ENCODE measurements around the gene CYP24A1.

Gene CYP24A1

DNA sequence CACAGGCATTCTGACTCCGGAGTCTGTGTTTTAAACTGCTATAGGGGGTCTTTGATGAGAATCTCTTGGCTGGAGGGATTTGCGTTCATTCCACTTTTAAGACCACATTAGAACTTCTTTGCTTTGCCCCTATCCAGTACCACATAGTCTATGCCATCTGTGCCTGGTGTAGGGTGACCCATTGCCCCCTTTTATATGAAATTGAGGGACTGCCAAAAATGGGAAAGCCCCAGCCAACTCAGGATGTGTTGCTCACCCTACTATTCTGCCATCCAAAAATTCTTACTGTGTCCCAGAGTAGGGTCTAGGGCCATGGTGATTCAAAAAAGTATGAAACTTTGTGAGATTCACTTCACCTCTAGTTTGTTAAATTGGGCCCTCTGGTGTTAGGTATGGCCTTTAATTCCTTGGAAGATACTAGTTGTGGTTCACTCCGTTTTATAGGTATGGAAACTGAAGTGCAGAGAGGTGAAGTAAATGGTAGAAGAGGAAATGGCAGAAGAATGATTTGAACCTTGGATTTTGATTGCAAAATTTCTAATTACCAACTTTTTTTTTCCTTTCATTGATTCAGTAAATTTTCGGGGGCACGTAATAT is 35.5 kb upstream of the CYP24A1 start:
- H3K9me3 Mint-ChIP-seq: no peaks in the 10 kb centered on the region
- peaks cover 11% of the 10 kb centered on the region for H3K36me3 Mint-ChIP-seq
- H3K4me3 Mint-ChIP-seq: peak overlapping the region; percentile 85
- no peak overlapping the region for H3K27ac Mint-ChIP-seq
- H3K4me1 Mint-ChIP-seq: peaks cover 25% of the 10 kb centered on the region
- peaks cover under 1% of the 10 kb centered on the region for H3K27me3 Mint-ChIP-seq
- CTCF ChIA-PET: interaction anchor here (1.5 to 2.2 kb wide), 5 partner anchors 10 to 443 kb away, joined by 3 to 15 read pairs (median 10); no protein-coding TSS in a partner anchor
- no peak for DNase-seq

- Mint-ChIP-seq H3K36me3 (peaks cover 11% of the 10 kb centered on the region), H3K27ac (peak overlapping the region; percentile 87), H3K9me3 (no peaks in the 10 kb centered on the region), H3K4me3 (peak overlapping the region; percentile 85), H3K4me1 (peaks cover 25% of the 10 kb centered on the region), H3K27me3 (peaks cover 6% of the 10 kb centered on the region)
- CTCF ChIA-PET: interaction anchor here (1.0 to 3.5 kb wide), 11 partner anchors 9 to 444 kb away, joined by 3 to 21 read pairs (median 5); no protein-coding TSS in a partner anchor
- DNase-seq: peak; percentile 33
These were observed 34.9 kb upstream of the CYP24A1 start for GRCh38 chr20:54208548-54209176.

- no peaks in the 10 kb centered on the region for H3K9me3 Mint-ChIP-seq
- peak; percentile 82 for DNase-seq
These were observed 34.2 kb upstream of the CYP24A1 start, which contains the start of gene PFDN4 for GRCh38 chr20:54207743-54208547. Gene PFDN4, plus strand, starts transcription at chr20:54208087. Its CDS starts 14 bp downstream, at chr20:54208101.

DNA sequence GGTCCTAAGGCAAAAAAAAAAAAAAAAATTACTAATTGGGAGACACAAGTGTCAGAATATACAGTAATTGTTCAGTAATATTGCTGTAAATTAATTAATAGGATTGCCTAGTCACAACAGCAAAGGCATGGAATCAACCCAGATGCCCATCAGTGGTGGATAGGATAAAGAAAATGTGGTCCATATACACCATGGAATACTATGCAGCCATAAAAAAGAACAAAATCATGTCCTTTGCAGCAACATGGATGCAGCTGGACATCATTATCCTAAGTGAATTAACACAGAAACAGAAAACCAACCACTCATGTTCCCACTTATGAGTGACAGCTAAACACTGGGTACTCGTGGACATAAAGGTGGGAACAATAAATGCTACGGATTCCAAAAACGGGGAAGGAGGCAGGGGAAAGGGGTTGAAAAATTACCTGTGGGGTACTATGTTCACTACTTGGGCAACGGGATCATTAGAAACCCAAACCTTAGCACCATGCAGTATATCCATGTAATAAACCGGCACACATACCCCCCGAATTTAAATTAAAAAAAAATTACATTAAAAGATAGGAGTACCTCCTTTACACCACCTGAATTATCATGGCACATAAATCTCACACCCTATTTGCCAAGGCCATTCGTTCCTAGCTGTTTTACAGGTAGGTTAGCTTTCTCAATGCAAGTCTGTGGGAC is 33.4 kb upstream of the CYP24A1 start:
- CTCF ChIA-PET: interaction anchor here (0.7 to 3.5 kb wide), 12 partner anchors 7 to 138 kb away, joined by 3 to 21 read pairs (median 4); no protein-coding TSS in a partner anchor
- H3K27ac Mint-ChIP-seq: peak overlapping the region; percentile 97
- no peaks in the 10 kb centered on the region for H3K9me3 Mint-ChIP-seq
- H3K27me3 Mint-ChIP-seq: peaks cover 6% of the 10 kb centered on the region
- peaks cover 21% of the 10 kb centered on the region for H3K4me1 Mint-ChIP-seq
- peak overlapping the region; percentile 89 for H3K4me3 Mint-ChIP-seq
- peaks cover 9% of the 10 kb centered on the region for H3K36me3 Mint-ChIP-seq
- no peak for DNase-seq

More at GRCh38 chr20:54207743-54208547, 34.2 kb upstream of the CYP24A1 start, which contains the start of gene PFDN4:
- Mint-ChIP-seq H3K27ac (peak within 1 kb of the TSS; percentile 97), H3K27me3 (peaks cover 6% of the 10 kb centered on the region), H3K4me3 (peak within 1 kb of the TSS; percentile 89), H3K4me1 (peaks cover 25% of the 10 kb centered on the region), H3K36me3 (peaks cover 11% of the 10 kb centered on the region)
- CTCF ChIA-PET: interaction anchor here (0.7 to 3.5 kb wide), 14 partner anchors 8 to 444 kb away, joined by 3 to 21 read pairs (median 4); no protein-coding TSS in a partner anchor

- no peak for DNase-seq
- Mint-ChIP-seq H3K27me3 (peaks cover 14% of the 10 kb centered on the region), H3K36me3 (peaks cover under 1% of the 10 kb centered on the region), H3K9me3 (no peaks in the 10 kb centered on the region), H3K27ac (no peak overlapping the region), H3K4me1 (peaks cover 18% of the 10 kb centered on the region), H3K4me3 (no peak overlapping the region)
- CTCF ChIA-PET: interaction anchor here (0.9 to 3.5 kb wide), 6 partner anchors 9 to 122 kb away, joined by 3 to 21 read pairs (median 4); no protein-coding TSS in a partner anchor
These were observed 31.7 kb upstream of the CYP24A1 start for GRCh38 chr20:54205450-54205849.

DNA sequence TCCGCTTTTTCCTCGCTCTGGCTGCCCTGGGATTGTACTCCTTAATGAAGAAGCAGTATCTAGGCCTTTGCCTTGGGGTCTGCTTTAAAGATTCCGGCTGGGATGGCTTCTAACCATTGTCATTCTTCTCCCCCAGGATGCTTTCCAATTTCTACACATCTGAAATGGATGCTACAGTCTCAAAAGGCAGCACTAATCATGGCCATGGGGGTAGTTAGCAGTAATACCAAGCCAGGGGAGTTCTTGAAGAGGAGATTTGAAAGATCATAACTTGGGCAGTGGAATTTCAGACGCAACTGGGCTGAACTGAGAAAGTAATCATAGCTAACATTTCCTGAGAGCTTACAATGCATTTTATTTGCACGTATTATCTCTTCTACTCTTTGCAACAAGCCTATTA is 30.7 kb upstream of the CYP24A1 start:
- H3K4me1 Mint-ChIP-seq: peaks cover 9% of the 10 kb centered on the region
- H3K27ac Mint-ChIP-seq: no peak overlapping the region
- CTCF ChIA-PET: interaction anchor here (1.2 to 1.7 kb wide), 3 partner anchors 10 to 113 kb away, joined by 3 to 5 read pairs (median 5); no protein-coding TSS in a partner anchor
- H3K27me3 Mint-ChIP-seq: peaks cover 14% of the 10 kb centered on the region
- H3K9me3 Mint-ChIP-seq: no peaks in the 10 kb centered on the region
- no peak for DNase-seq
- H3K4me3 Mint-ChIP-seq: no peak overlapping the region
- H3K36me3 Mint-ChIP-seq: no peaks in the 10 kb centered on the region

DNA sequence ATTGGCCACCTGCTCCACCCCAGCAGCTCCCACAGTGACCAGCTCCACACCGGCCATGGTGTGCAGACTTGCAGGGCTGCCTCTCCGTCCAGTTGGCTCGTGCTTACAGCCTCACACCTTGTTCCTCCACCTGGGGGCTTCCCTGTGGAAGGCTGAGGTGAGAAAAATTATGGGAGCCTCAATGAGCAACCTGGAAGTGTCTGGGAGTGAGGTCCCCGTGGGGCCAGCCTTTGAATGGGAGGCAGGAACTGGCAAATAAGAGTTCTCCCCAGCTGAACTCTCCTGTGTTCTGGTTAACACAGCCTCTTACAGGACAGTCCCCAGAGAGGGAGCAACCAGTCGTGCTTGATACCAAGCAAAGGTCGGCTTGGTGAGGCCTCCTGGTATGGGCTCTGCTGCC is 30.3 kb upstream of the CYP24A1 start:
- Mint-ChIP-seq H3K4me3 (no peak overlapping the region), H3K4me1 (peaks cover 5% of the 10 kb centered on the region), H3K27me3 (peaks cover 14% of the 10 kb centered on the region), H3K27ac (no peak overlapping the region), H3K36me3 (no peaks in the 10 kb centered on the region), H3K9me3 (no peaks in the 10 kb centered on the region)
- CTCF ChIA-PET: interaction anchor here (1.2 to 1.7 kb wide), 2 partner anchors 101 to 106 kb away, joined by 3 to 6 read pairs; no protein-coding TSS in a partner anchor
- no peak for DNase-seq

GRCh38 chr20:54203281-54203680 is 29.5 kb upstream of the CYP24A1 start:
- Mint-ChIP-seq H3K27ac (no peak overlapping the region), H3K27me3 (peaks cover 14% of the 10 kb centered on the region), H3K4me3 (no peak overlapping the region), H3K36me3 (no peaks in the 10 kb centered on the region), H3K9me3 (no peaks in the 10 kb centered on the region), H3K4me1 (no peaks in the 10 kb centered on the region)
- CTCF ChIA-PET: interaction anchor here (1.0 to 1.7 kb wide), 3 partner anchors 100 to 106 kb away, joined by 3 to 6 read pairs (median 3); no protein-coding TSS in a partner anchor
- DNase-seq: no peak

DNA sequence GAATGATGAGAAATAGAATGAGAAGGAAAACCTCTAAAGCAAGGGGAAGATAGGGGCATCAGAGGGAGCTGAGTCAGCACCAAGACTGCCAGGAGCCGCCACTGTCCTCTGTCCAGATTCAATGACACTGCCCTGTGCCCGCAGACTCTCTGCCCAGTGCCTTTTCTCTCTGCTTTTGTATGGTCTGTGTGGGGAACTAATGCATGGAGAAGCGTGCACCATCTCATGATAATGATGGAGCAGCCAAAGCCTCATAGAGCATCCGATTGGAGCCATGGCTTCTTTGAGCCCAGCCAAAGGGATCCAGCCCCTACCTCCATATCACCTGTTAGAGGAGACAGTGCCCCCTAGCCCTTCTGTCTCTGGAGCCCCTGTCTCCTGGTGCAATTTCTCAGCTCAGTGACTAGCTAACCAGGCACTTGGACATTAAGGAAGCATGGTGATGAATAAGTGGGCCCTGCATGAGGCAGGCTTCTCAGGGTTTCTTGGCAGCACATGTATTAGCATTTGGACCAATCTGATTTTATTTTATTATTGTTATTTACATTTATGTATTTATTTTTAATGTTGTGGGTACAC is 27.6 kb upstream of the CYP24A1 start:
- Mint-ChIP-seq H3K36me3 (no peaks in the 10 kb centered on the region), H3K27me3 (peaks cover 14% of the 10 kb centered on the region), H3K27ac (no peak overlapping the region), H3K9me3 (no peaks in the 10 kb centered on the region), H3K4me1 (no peaks in the 10 kb centered on the region), H3K4me3 (no peak overlapping the region)
- CTCF ChIA-PET: interaction anchor here (1.1 to 5.4 kb wide), 7 partner anchors 9 to 107 kb away, joined by 3 to 74 read pairs (median 4); no protein-coding TSS in a partner anchor
- no peak for DNase-seq

DNA sequence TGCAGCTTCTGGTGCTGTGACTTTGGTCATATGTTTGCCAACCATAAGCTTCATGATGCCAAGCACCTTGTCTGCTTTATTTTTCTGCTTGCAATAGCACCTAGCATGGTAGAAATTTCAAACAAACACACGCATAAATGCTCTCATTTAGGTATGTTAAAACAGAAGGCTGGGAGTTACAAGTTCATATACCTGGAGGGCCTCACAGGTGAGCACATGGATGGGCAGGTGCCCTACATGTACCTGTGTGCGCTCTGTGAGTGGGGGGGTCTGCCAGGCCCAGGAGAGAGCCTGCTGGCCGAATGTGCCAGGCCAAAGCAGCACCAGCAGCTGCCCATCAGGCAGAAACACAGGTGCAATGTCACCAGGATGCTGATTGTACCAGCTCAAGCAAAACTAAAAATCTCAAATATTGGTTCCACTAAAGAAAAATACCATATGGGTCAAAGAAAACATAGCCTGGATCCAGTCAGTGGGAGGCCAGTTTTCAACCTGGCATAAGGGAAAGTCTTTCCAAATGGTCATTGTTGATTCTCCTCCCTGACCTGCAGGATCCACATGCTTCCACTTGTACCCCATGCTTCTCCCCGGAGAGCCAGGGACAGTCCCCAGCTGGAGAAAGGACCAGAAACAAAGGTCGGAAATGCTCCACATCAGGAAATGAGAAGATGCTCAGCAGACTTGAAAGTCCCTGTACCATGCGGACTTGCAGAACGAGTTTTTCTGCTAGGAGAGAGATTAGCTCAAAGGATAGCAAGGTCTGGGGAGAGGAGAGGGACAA is 26.9 kb upstream of the CYP24A1 start:
- no peak for DNase-seq
- CTCF ChIA-PET: interaction anchor here (0.9 to 5.4 kb wide), 19 partner anchors 8 to 446 kb away, joined by 3 to 74 read pairs (median 4); partner anchors contain the start of gene PFDN4
- Mint-ChIP-seq H3K27ac (no peak overlapping the region), H3K27me3 (peaks cover 20% of the 10 kb centered on the region), H3K9me3 (no peaks in the 10 kb centered on the region), H3K4me1 (no peaks in the 10 kb centered on the region), H3K36me3 (no peaks in the 10 kb centered on the region), H3K4me3 (no peak overlapping the region)

DNA sequence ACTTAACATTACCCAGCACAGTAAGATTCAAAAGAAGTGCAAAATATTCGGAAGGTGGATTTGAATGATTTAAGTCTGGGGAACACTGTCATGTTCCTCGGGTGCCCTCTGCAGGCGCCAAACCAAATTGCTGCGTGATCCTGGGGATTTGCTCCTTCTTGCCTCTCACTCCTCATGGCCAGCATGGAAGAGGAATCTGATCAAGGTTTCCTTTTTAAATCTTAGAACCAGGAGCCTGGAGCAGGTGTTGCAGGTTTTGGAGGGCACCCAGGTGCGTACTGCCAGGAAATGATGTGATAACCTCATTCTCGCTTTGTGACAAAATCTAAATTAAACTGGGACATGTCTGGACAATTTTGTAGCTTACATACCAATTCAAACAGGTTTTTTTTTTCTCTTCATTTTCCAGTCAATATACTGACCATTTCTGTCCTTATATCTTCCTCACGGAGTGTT is 26.0 kb upstream of the CYP24A1 start:
- no peaks in the 10 kb centered on the region for H3K4me1 Mint-ChIP-seq
- DNase-seq: peak; percentile 79
- H3K4me3 Mint-ChIP-seq: no peak overlapping the region
- CTCF ChIA-PET: interaction anchor here (0.6 to 5.4 kb wide), 21 partner anchors 9 to 1782 kb away, joined by 3 to 74 read pairs (median 4); partner anchors contain the start of gene PFDN4
- no peaks in the 10 kb centered on the region for H3K36me3 Mint-ChIP-seq
- H3K27me3 Mint-ChIP-seq: peaks cover 26% of the 10 kb centered on the region
- no peaks in the 10 kb centered on the region for H3K9me3 Mint-ChIP-seq
- no peak overlapping the region for H3K27ac Mint-ChIP-seq

DNA sequence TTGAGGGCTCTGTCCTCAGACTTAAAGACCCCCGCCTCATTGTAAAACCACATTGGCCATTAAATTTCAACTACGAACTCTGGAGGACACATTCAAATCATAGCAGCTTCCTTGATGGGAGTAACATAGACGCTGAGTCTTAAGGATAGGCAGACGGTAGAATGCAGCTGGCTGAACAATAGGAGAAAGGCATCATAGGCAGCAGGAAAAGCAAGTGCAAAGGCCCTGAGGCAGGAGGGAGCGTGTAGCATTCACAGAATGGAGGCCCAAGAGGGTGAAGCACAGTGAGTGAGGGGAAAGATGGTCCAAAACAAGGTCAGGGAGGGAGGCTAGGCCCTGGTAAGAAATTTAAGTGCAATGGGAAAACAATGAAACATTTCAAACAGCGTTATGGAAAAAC is 25.5 kb upstream of the CYP24A1 start:
- H3K27ac Mint-ChIP-seq: no peak overlapping the region
- H3K9me3 Mint-ChIP-seq: no peaks in the 10 kb centered on the region
- H3K27me3 Mint-ChIP-seq: peaks cover 25% of the 10 kb centered on the region
- CTCF ChIA-PET: interaction anchor here (0.6 to 5.4 kb wide), 17 partner anchors 9 to 1781 kb away, joined by 3 to 74 read pairs (median 4); partner anchors contain the start of gene PFDN4
- no peak overlapping the region for H3K4me3 Mint-ChIP-seq
- no peak for DNase-seq
- no peaks in the 10 kb centered on the region for H3K36me3 Mint-ChIP-seq
- no peaks in the 10 kb centered on the region for H3K4me1 Mint-ChIP-seq

Measured in activated naive CD4-positive, alpha-beta T cell treated with anti-CD3 and anti-CD28 coated beads, Interleukin-2, amount 10 ng/mL, durations not matched to agents 7 days and 5 days (primary cell).